ENCODE measurements around the gene ID1. TPM values are rescaled to one million over a fixed set of nuclear protein-coding genes. Genes with fewer than 3 reads are reported as not detected.

Gene ID1
- total and polyA plus RNA-seq, 2 of the 13 experiments (the other 11 are each of a cell fraction or from before 2014, with no cell fraction given), result 320 to 419 TPM

- 0 out of 2 replicates have a peak, but pooled peaks have one; percentile 33 for TF ChIP-seq ZFP37 (CRISPR knock-in tag; IDR thresholded peaks at IDR 0.05; ENCODE audit: borderline replicate concordance)
- TF ChIP-seq HNF1B (CRISPR knock-in tag; IDR thresholded peaks at IDR 0.05), result 0 out of 2 replicates have a peak, but pooled peaks have one; percentile 20
- TF ChIP-seq MIXL1 (CRISPR knock-in tag; IDR thresholded peaks at IDR 0.05), result 0 out of 2 replicates have a peak, but pooled peaks have one; percentile 5
- peak; percentile 44 for TF ChIP-seq PTBP1 (IDR thresholded peaks at IDR 0.05; ENCODE audit: low read depth, low read length, poor library complexity, severe bottlenecking)
- TF ChIP-seq POLR2G (IDR thresholded peaks at IDR 0.05; ENCODE audit: low read depth, low read length), result peak; percentile 3; the same call in 1 of the 2 replicates
- TF ChIP-seq RAD21 (CRISPR knock-in tag; IDR thresholded peaks at IDR 0.05), result 0 out of 2 replicates have a peak, but pooled peaks have one; percentile 1
- TF ChIP-seq HDAC2 (CRISPR knock-in tag; IDR thresholded peaks at IDR 0.05), result peak; percentile 7; the same call in 1 of the 2 replicates
- 0 out of 2 replicates have a peak, but pooled peaks have one; percentile 42 for TF ChIP-seq ZMAT3 (CRISPR knock-in tag; conservative IDR thresholded peaks at IDR 0.05)
- TF ChIP-seq ZNF768 (CRISPR knock-in tag; IDR thresholded peaks at IDR 0.05), result peak; percentile 96; the same call in 1 of the 2 replicates
- TF ChIP-seq ZNF687 (CRISPR knock-in tag; IDR thresholded peaks at IDR 0.05), result peak; percentile 56
- TF ChIP-seq ZNF766 (CRISPR knock-in tag; IDR thresholded peaks at IDR 0.05; ENCODE audit: borderline replicate concordance), result 0 out of 2 replicates have a peak, but pooled peaks have one; percentile 3
- 0 out of 2 replicates have a peak, but pooled peaks have one; percentile 12 for TF ChIP-seq CHD2 (IDR thresholded peaks at IDR 0.05; ENCODE audit: low read depth, low read length)
These were observed 8.7 kb upstream of the ID1 start (continued) for GRCh38 chr20:31596412-31596715.

All from HepG2 (cell line).